SU-DHL-6 (cell line): ENCODE data around the gene GPR107.

Source experiments
- H2AFZ ChIP-seq: fragments of 200-600 bp; sonication (generic); 2 replicates; pipeline ENCODE4 v1.6.1; 2014; ENCODE audit warnings: low read depth, mild to moderate bottlenecking, moderate library complexity, mixed read lengths, antibody characterized with exemption, low read length; ENCODE audit not compliant: severe bottlenecking
- H3F3A ChIP-seq: fragments of 200-600 bp; shearing (Covaris generic); 2 replicates; pipeline ENCODE4 v1.6.0; 2016; ENCODE audit warnings: antibody characterized with exemption, mild to moderate bottlenecking; ENCODE audit not compliant: insufficient read depth
- H3K27ac ChIP-seq: fragments of 200-600 bp; sonication (generic); 2 replicates; pipeline ENCODE4 v1.5.1; 2016; ENCODE audit warnings: low read depth, mild to moderate bottlenecking, low read length, moderate library complexity, mixed read lengths
- H3K27me3 ChIP-seq: fragments of 200-600 bp; sonication (generic), shearing (Covaris generic); 2 replicates; pipeline ENCODE4 v1.6.0; 2014; ENCODE audit warnings: mild to moderate bottlenecking, low read length
- H3K36me3 ChIP-seq: fragments of 200-600 bp; sonication (generic); 2 replicates; pipeline ENCODE4 v1.6.1; 2014; ENCODE audit warnings: mild to moderate bottlenecking, low read length, mixed read lengths
- H3K4me2 ChIP-seq: fragments of 300-600, 200-600 bp; shearing (Covaris generic), sonication (generic); 2 replicates; pipeline ENCODE4 v1.6.0; 2014; ENCODE audit warnings: low read length, low read depth, mild to moderate bottlenecking; ENCODE audit not compliant: poor library complexity, severe bottlenecking
- H3K4me3 ChIP-seq: fragments of 200-600 bp; sonication (generic); 2 replicates; pipeline ENCODE4 v1.5.1; 2014; ENCODE audit warnings: antibody characterized with exemption, low read length, mild to moderate bottlenecking, mixed read lengths; ENCODE audit not compliant: insufficient read depth, poor library complexity, severe bottlenecking
- H3K79me2 ChIP-seq: fragments of 200-600 bp; sonication (generic); 2 replicates; pipeline ENCODE4 v1.6.1; 2014; ENCODE audit warnings: mild to moderate bottlenecking, low read length, moderate library complexity; ENCODE audit not compliant: insufficient read depth
- H3K9ac ChIP-seq: fragments of 200-600 bp; sonication (generic); 2 replicates; pipeline ENCODE4 v1.7.0; 2014; ENCODE audit warnings: mild to moderate bottlenecking, low read length
- H3K9me2 ChIP-seq: fragments of 200-600 bp; sonication (generic); replicated peaks from 2 replicates; pipeline ENCODE4 v1.6.1; 2014; ENCODE audit warnings: low read length; ENCODE audit not compliant: insufficient read depth
- H3K9me3 ChIP-seq: fragments of 200-600 bp; sonication (generic); 2 replicates; pipeline ENCODE4 v1.6.1; 2014; ENCODE audit warnings: low read length, mixed read lengths; ENCODE audit not compliant: insufficient read depth
- H4K20me1 ChIP-seq: fragments of 200-600 bp; sonication (generic); 2 replicates; pipeline ENCODE4 v1.6.1; 2014; ENCODE audit warnings: low read depth, mild to moderate bottlenecking, antibody characterized with exemption, low read length, moderate library complexity, mixed read lengths
- CTCF ChIP-seq: fragments of 200-600 bp; sonication (generic); IDR thresholded peaks from one replicate; pipeline ENCODE4 v1.5.1; 2017; ENCODE audit warnings: antibody characterized with exemption, mild to moderate bottlenecking, low read length, moderate library complexity; ENCODE audit not compliant: insufficient read depth, poor library complexity, severe bottlenecking
- EZH2phosphoT487 ChIP-seq: fragments of 200-600 bp; sonication (generic), shearing (Covaris generic); conservative IDR thresholded peaks from 2 replicates; pipeline ENCODE4 v1.6.1; 2018; ENCODE audit warnings: mild to moderate bottlenecking, antibody characterized with exemption, low read length, moderate library complexity, mixed read lengths

GPR107 gene

GRCh38 chr9:130060296-130060695, 6.6 kb downstream of the GPR107 start:
- Histone ChIP-seq H2AFZ (no peak overlapping the region), H4K20me1 (no peaks in the 10 kb centered on the region), H3K27ac (no peak overlapping the region), H3K36me3 (no peaks in the 10 kb centered on the region), H3K79me2 (peaks cover 79% of the 10 kb centered on the region), H3K27me3 (no peaks in the 10 kb centered on the region), H3K4me2 (no peak overlapping the region), H3F3A (no peaks in the 10 kb centered on the region), H3K9ac (no peak overlapping the region), H3K9me3 (no peaks in the 10 kb centered on the region), H3K9me2 (no peaks in the 10 kb centered on the region), H3K4me3 (no peak overlapping the region)
- TF ChIP-seq EZH2phosphoT487 = no peak
- no peak for TF ChIP-seq CTCF

- H3K27ac ChIP-seq = no peak overlapping the region
- H3K9me3 ChIP-seq = no peaks in the 10 kb centered on the region
- TF ChIP-seq CTCF (no peak), EZH2phosphoT487 (no peak)
- no peak overlapping the region for H3K4me2 ChIP-seq
- H3K36me3 ChIP-seq = no peaks in the 10 kb centered on the region
- H3F3A ChIP-seq = no peaks in the 10 kb centered on the region
- no peak overlapping the region for H2AFZ ChIP-seq
- no peak overlapping the region for H3K4me3 ChIP-seq
- H3K79me2 ChIP-seq = peaks cover 79% of the 10 kb centered on the region
- H3K27me3 ChIP-seq = no peaks in the 10 kb centered on the region
- H3K9ac ChIP-seq = no peak overlapping the region
- H3K9me2 ChIP-seq = no peaks in the 10 kb centered on the region
- H4K20me1 ChIP-seq = no peaks in the 10 kb centered on the region
These were observed 9.0 kb downstream of the GPR107 start for GRCh38 chr9:130062750-130063149.

- Histone ChIP-seq H3K27ac (no peak overlapping the region), H3K79me2 (peaks cover 80% of the 10 kb centered on the region), H3K36me3 (no peaks in the 10 kb centered on the region), H3K4me3 (no peak overlapping the region), H4K20me1 (no peaks in the 10 kb centered on the region), H2AFZ (no peak overlapping the region), H3K9me2 (no peaks in the 10 kb centered on the region), H3K27me3 (no peaks in the 10 kb centered on the region), H3F3A (no peaks in the 10 kb centered on the region), H3K9ac (no peak overlapping the region), H3K4me2 (no peak overlapping the region), H3K9me3 (no peaks in the 10 kb centered on the region)
- TF ChIP-seq CTCF (no peak), EZH2phosphoT487 (no peak)
These were observed 10.9 kb downstream of the GPR107 start for GRCh38 chr9:130064621-130065020.
